ENCODE results near the gene BCCIP.

BCCIP gene

GRCh38 chr10:125822878-125823662, at the start of gene BCCIP, which contains the start of gene UROS:
TSS of gene BCCIP (plus strand) at chr10:125823546. CDS start at chr10:125823558, 12 bp downstream.
TSS of gene UROS (minus strand) at chr10:125823258. CDS start at chr10:125816499, 6,759 bp downstream.
- DNase-seq, result peak; percentile 91 to 92

DNA sequence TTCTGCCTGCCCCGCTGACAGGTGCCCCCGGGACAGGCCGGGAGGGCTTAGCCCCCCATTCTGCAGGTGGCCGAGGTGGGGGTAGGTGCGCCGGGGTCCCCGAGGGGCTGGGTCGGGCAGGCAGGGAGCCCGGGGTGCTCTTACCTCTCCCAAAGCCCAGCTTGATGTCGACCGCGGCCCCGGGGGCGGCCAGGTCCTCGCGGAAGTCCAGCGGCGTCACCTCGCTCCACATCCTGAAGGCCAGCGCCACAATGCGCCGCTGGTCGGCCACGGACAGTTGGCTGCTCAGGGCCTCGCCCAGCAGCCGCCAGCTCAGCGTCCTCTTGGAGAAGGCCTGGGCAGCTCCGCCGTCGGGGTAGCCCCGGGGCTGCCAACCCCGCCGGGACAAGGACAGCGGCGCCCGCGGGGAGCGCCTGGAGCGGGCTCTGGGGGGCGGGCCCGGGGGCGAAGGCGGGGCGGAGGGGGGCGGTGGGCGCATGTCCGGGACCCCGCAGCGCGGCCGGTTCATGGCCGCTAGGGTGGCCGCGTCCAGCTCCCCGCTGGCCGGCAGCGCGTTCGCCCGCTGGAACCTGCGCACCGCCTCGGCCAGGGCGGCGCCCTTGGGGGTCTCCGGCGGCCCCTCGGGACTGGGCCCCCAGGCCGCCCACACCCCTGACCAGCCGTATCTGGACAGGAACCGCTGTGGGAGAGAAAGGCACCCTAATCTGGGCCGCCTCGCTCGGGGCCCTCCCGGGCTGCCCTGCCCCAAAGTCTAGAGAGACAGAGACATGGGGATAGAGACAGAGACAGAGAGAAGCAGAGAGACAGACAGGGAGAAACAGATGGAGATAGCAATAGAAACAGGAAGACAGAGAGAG, 49.4 kb upstream of the BCCIP start:
- DNase-seq, result no peak

DNA sequence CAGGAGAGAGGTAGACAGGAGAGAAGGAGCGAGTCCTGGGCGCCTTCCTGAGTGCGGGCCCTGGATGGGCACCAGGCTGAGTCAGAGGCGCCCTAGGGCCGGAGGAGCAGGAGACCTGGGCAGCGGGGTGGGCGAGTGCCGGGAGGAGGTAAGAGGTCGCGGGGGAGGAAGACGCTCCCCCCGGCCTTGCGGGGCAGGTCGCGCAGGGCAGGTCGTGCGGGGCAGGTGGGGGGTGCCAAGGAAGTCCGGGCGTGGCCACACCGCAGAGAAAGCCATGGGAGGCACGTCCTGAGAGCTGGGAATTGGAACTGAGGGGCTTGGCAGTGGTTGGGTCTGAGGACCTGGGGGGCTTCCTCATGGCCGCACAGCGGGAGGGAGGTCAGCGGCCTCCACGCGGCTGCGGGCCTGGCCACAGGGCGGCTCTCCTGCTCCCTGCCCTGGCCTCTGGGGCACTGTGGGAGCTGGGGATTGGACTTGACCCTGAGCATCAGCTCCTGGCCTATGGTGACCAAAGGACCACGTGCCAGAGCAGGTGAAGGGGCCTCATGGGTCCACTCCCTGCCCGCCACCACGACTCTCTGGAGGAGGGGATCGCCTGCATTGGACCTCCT, 48.7 kb upstream of the BCCIP start:
- DNase-seq, result no peak

- DNase-seq, result no peak
These were observed 47.7 kb upstream of the BCCIP start, which contains the start of gene MMP21 for GRCh38 chr10:125775491-125776106. TSS of gene MMP21 (minus strand) at chr10:125775821. CDS start at chr10:125775821, 0 bp downstream.

- no peak for DNase-seq
These were observed 45.5 kb upstream of the BCCIP start for GRCh38 chr10:125777806-125778205.

DNA sequence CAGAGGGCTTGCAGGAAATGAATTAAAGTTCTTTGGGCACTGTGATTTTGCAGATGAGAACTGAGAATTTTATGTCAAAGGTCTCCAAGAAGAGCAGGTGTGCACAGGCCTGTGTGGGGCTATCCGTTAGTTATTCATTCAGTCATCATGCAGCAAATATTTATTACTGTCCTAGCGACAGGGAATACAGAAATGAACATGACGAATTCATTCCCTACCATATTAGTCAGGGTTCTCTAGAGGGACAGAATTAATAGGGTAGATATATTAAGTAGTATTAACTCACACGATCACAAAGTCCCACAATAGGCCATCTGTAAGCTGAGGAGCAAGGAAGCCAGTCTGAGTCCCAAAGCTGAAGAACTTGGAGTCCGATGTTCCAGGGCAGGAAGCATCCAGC, 44.8 kb upstream of the BCCIP start:
- DNase-seq, result no peak

DNA sequence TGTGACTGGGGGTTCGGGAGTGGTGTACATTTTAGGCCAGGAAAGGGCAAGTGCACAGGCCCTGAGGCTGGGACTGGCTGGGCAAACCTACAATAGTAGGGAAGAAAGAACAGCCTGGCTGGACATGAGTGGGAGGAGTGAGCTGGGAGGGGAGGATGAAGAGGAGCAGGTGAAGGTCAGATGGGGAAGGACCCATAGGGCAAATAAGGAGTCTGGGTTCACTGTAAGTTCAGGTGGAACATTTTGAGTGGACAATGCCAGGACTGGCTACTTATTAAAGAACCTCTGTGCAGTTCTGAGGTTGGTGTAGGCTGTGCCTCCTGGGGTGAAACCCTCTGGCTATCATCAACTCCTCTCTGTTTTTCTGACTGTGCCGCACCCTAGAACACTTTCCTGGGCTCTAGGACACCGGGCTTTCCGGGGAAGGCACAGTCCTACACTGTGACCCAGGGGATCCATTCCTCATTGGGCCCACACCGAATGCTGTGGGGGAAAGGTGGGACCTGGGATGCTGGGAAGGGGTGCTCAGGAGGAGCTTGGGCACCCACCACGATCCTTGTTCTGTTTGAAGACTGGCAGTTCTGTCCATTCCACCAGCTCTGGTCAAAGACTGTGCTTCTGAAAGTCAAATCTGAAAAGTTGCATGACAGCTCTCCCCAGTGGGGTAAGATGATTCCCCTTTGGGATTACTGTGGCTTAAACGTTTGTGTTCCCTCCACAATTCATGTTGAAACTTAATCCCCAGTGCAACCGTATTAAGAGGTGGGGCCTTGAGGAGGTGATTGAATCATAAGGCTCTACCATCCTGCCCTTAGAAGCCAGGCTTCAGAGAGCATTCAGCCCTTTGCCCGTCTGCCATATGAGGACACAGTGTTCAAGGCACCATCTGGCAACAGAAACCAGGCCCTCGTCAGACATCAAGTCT, 43.7 kb upstream of the BCCIP start:
- DNase-seq, result no peak

DNA sequence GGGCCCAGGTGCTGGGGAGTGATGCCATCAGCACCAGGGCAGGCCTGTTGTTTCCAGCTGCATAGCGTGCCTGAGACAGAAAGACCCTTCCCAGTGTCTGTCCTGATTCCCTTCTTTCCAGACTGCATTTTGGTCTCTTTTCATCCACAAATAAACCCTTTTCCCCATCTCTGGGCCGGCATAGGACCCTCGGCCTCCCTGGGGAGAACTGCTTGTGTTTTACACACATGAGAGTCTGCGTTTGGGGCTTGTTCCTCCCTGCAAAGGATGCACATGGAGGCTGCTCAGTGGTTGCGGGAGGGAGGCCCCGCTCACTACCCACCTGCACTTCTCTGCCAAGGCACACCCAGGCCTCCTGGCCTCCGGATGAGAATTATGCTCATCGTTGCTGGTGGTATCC, 42.0 kb upstream of the BCCIP start:
- DNase-seq, result no peak

GRCh38 chr10:125782054-125782453, 41.3 kb upstream of the BCCIP start:
- DNase-seq, result no peak

GRCh38 chr10:125782616-125783015, 40.7 kb upstream of the BCCIP start:
- DNase-seq, result no peak

DNA sequence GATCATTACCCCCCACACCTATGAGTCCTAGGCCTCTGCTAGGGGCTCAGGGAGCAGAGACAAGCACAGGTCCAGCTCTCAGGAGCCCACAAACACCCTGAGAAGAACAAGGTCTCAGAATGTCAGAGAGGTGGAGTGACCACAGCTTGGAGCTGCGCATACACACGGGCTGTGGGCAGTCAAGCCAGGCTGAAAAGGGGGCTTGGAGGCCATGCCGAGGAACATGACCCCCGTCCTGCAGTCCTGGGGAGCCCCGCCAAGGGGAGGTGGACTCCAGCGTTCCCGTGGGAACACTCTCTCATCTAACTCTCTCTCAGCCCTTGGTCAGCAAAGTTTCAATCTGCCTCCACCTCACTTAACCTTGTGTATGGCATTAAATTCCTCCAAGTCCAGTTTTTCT, 39.9 kb upstream of the BCCIP start:
- no peak for DNase-seq

DNA sequence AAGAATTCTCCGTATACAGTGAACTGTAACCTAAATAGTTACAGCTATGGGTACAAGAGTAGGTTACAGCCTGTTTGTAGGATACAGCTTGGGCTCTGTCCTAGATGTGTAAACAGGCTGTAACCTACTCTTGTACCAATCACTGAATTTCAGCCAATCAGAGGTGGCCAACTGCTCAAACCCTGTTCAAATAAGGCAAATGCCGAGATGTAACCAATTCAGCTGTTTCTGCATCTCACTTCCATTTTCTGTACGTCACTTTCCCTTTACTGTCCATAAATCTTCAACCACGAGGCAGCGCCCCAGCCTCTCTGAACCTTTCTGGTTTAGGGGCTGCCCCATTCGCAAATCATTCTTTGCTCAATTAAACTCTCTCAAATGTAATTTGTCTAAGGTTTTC, 39.4 kb upstream of the BCCIP start:
- no peak for DNase-seq

DNA sequence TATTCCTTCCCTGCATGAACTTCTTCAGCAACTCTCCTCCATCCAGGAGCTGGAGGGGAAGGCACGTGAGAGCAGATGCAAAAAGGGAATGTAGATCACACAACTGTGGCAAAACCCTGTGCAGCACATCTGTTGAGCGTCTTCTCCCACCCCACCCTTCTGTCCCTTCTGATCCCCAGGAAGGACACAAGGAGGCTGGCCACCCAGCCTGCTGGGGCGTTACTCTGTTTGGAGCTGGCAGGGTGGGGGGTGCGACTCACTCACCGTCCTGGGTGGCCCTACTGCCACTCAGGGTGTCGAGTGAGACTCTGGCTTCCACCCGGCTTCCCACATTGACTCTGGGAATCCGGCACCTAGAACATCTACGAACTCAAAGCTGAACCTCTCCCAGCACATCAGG, 37.6 kb upstream of the BCCIP start:
- no peak for DNase-seq

- no peak for DNase-seq
These were observed 35.0 kb upstream of the BCCIP start for GRCh38 chr10:125788156-125789034.

DNA sequence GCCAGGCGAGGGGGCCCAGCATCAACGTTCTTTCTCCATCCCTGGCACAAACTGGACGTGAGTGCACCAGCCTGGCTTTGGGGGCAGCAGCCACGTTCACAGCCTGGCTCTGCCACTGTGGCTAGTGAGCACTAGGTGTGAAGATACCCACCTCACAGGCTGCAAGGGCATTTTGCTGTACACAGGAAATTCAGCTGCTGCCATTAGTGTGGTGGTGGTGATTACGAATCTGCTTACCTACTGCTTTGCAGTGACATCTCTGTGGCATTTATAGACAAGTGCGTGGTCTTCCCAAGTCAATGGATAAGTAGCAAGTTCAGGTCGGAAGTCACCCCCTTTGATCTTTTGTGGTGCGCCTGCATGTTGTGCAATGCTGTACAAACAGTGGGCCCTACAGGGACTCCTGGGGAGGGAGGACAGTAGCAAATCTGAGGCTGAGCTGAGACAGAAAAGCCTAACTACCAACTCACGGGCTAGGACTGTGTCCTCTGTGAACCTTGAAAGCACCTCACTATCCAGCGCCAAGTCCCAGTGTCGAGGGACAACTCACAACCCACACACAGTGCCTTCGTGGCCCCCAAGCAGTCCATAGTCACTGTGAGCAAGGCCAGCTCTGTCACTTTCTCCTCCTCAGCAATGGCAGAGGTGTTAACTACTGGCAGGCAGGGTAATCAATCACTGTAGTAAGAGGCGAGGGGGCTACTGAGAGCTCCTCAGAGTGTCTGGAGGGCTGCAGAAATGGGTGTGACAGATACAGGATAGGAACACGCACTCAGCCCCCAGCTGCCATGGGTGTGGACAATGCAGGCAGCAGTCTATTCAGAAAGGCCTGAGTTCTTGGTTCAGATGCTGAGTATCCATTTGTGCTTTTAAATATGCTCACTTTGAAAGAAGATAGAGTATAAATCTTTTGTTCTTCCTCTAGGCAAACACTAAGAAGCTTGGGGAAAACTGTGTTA, 30.7 kb upstream of the BCCIP start:
- no peak for DNase-seq

- no peak for DNase-seq
These were observed 28.2 kb upstream of the BCCIP start for GRCh38 chr10:125795128-125795527.

DNA sequence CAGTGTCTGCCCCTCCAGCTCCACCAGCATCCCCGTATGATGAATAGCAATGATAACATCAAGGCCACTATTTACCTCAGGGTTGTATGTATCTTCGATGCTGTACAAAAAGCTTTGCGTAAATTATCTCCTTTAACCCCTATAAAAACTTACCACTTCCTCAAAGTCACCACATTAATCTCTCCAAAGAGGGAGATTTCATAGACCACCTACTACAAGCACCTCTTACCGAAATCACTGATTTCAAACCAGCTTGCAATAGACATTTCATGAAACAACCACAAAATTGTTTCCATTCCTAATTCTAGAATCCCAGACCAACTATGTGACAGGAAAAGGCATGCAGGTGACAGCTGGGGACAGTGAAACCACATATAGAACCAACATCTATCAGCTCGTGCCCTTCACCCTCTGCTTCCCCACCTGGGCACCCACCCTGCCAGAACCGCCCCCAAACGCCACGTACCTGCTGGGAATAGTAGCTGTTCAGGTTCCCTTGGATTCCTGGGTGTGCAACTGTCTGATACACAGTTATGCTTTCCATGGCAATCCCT, 27.6 kb upstream of the BCCIP start:
- DNase-seq, result no peak

GRCh38 chr10:125797424-125797823, 25.9 kb upstream of the BCCIP start:
- DNase-seq, result no peak

- no peak for DNase-seq
These were observed 25.2 kb upstream of the BCCIP start for GRCh38 chr10:125797994-125798662.

Data from CD4-positive, alpha-beta T cell treated with Interferon alpha-2 for 1 hour (primary cell).